Measurements from ENCODE around the gene MTR.

DNA sequence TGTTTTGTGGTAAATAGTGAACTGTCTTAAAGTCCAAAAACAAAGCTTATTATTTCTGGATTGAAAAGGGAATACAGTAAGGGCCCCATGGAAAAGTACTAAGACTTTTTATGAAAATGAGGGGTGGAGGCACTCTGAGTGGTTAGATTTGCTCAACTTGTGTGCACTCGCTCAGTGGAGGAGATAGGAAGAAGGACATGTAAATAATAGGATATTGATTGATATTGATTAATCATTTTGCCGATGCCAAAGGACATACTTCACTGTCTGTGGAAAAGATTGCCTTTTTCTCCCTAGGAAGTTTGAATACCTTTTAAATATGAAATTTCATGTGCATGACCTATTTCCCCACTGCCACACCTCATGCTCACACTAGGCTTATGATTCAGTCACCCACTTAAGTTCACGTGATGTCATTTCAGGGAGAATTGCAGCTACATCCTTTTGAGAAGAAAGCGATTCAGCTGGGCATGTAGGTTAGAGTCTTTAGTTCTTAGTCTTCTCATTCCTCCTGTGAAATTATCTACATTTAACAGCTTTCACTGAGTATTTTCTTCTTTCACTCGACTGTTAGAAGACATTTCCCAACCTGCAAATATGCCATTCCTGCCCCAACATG is 5.0 kb downstream of the MTR start:
- TF ChIP-seq EZH2 (IDR thresholded peaks at IDR 0.05; ENCODE audit: insufficient read depth, poor library complexity, severe bottlenecking) (no peak), EZH2phosphoT487 (IDR thresholded peaks at IDR 0.05; ENCODE audit: insufficient read depth, low read depth) (no peak)
